ENCODE results near the gene RSRC1. TPM values are rescaled to one million over a fixed set of nuclear protein-coding genes. Genes with fewer than 3 reads are reported as not detected.

RSRC1 gene
- total RNA-seq, 1 donor from 2014 or later = 80.5 TPM

DNA sequence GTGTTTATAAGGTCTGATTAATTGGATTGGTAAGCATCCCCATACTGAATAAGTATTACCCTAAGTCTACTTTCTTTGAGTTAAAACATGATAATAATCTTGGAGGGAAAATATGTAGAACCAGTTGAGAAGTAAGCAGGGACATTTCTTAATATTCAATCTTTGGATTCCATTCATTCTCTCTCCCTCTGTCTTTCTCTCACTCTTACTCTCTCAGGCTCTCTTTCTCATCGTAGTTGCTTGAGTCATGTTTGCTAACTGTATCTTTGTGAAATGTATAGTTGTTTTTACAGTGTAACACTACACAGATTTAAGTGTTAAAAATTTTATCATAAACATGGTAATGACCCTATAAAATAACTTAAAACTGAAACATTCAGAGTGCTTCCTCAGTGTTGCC, 163.8 kb downstream of the RSRC1 start:
- Histone ChIP-seq H2AFZ (replicated peaks) (no peak overlapping the region), H3K9me3 (ENCODE audit: low read depth) (no peaks in the 10 kb centered on the region), H3K4me2 (no peak overlapping the region), H3K36me3 (no peaks in the 10 kb centered on the region), H3K27ac (no peak overlapping the region), H4K20me1 (ENCODE audit: low read depth) (no peaks in the 10 kb centered on the region), H3F3A (ENCODE audit: low read depth) (peaks cover 4% of the 10 kb centered on the region), H3K4me1 (peaks cover 6% of the 10 kb centered on the region), H3K79me2 (ENCODE audit: low read depth) (no peaks in the 10 kb centered on the region), H3K9ac (no peak overlapping the region), H3K27me3 (no peaks in the 10 kb centered on the region), H3K4me3 (no peak overlapping the region)
- Mint-ChIP-seq H3K27ac (no peak overlapping the region), H3K9me3 (no peaks in the 10 kb centered on the region), H3K4me1 (peaks cover 22% of the 10 kb centered on the region), H3K27me3 (ENCODE audit: insufficient read depth, low read depth) (no peaks in the 10 kb centered on the region), H3K36me3 (peaks cover 4% of the 10 kb centered on the region), H3K4me3 (no peak overlapping the region)
- TF ChIP-seq, protein P1, sequence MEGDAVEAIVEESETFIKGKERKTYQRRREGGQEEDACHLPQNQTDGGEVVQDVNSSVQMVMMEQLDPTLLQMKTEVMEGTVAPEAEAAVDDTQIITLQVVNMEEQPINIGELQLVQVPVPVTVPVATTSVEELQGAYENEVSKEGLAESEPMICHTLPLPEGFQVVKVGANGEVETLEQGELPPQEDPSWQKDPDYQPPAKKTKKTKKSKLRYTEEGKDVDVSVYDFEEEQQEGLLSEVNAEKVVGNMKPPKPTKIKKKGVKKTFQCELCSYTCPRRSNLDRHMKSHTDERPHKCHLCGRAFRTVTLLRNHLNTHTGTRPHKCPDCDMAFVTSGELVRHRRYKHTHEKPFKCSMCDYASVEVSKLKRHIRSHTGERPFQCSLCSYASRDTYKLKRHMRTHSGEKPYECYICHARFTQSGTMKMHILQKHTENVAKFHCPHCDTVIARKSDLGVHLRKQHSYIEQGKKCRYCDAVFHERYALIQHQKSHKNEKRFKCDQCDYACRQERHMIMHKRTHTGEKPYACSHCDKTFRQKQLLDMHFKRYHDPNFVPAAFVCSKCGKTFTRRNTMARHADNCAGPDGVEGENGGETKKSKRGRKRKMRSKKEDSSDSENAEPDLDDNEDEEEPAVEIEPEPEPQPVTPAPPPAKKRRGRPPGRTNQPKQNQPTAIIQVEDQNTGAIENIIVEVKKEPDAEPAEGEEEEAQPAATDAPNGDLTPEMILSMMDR (IDR thresholded peaks at IDR 0.05) = no peak
- TF ChIP-seq EZH2 (IDR thresholded peaks at IDR 0.05) (no peak), EZH2phosphoT487 (IDR thresholded peaks at IDR 0.05) (no peak)
- no peak for DNase-seq (ENCODE audit: low spot score)

DNA sequence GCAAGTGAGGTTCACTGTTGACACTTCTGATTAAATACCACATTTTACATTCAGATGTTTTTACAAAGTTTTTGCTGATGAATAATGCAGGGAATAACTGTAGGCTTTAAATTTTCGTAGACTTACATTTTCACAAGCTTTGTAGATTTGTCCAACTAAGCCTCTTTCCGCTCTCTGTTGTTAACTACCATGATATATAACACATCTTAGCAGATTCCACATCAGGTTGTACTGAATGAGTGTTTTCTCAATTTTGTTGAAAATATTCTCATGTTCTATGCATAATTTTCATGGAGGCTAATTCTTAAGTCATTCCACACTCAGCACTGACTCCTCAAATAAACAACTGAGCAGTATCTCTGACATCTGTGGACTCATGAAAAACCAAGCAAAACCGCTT, 168.3 kb downstream of the RSRC1 start:
- Histone ChIP-seq H3K9me3 (ENCODE audit: low read depth) (no peaks in the 10 kb centered on the region), H3K4me2 (no peak overlapping the region), H4K20me1 (ENCODE audit: low read depth) (no peaks in the 10 kb centered on the region), H3K27me3 (no peaks in the 10 kb centered on the region), H3K4me3 (no peak overlapping the region), H3K36me3 (no peaks in the 10 kb centered on the region), H3K27ac (no peak overlapping the region), H2AFZ (replicated peaks) (no peak overlapping the region), H3F3A (ENCODE audit: low read depth) (no peaks in the 10 kb centered on the region), H3K9ac (no peak overlapping the region), H3K79me2 (ENCODE audit: low read depth) (no peaks in the 10 kb centered on the region), H3K4me1 (no peaks in the 10 kb centered on the region)
- Mint-ChIP-seq H3K27ac (no peak overlapping the region), H3K9me3 (no peaks in the 10 kb centered on the region), H3K4me1 (no peaks in the 10 kb centered on the region), H3K4me3 (no peak overlapping the region), H3K27me3 (ENCODE audit: insufficient read depth, low read depth) (no peaks in the 10 kb centered on the region), H3K36me3 (peaks cover 4% of the 10 kb centered on the region)
- no peak for DNase-seq (ENCODE audit: low spot score)
- TF ChIP-seq, protein P1 (IDR thresholded peaks at IDR 0.05) = no peak
- TF ChIP-seq EZH2 (IDR thresholded peaks at IDR 0.05) (no peak), EZH2phosphoT487 (IDR thresholded peaks at IDR 0.05) (no peak)

DNA sequence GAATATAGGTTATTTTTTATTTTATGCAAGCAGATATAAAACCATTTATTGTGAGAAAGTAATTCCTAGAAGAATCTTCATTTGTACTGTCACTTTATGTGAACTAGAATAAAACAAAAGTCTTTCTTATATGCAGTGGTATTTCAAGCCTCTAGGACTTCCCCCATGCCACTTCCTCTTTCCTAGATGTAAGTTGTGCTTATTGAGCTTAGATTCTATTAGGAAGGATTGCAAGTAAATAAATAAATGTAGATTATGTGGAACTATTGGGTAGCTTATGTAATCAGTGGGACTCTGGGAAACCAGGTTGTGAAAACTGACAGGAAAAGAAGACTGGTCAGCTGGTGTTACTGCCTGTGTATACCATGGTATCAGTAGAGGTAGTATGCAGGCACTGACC, 169.7 kb downstream of the RSRC1 start:
- Histone ChIP-seq H3K9me3 (ENCODE audit: low read depth) (no peaks in the 10 kb centered on the region), H3K36me3 (no peaks in the 10 kb centered on the region), H3K27me3 (no peaks in the 10 kb centered on the region), H3K4me3 (no peak overlapping the region), H3K27ac (no peak overlapping the region), H3K4me2 (no peak overlapping the region), H4K20me1 (ENCODE audit: low read depth) (no peaks in the 10 kb centered on the region), H3F3A (ENCODE audit: low read depth) (no peaks in the 10 kb centered on the region), H2AFZ (replicated peaks) (no peak overlapping the region), H3K79me2 (ENCODE audit: low read depth) (no peaks in the 10 kb centered on the region), H3K9ac (no peak overlapping the region), H3K4me1 (no peaks in the 10 kb centered on the region)
- no peak overlapping the region for H3K27ac Mint-ChIP-seq
- peaks cover 4% of the 10 kb centered on the region for H3K36me3 Mint-ChIP-seq
- no peaks in the 10 kb centered on the region for H3K4me1 Mint-ChIP-seq
- H3K9me3 Mint-ChIP-seq = no peaks in the 10 kb centered on the region
- no peak for DNase-seq (ENCODE audit: low spot score)
- no peak overlapping the region for H3K4me3 Mint-ChIP-seq
- no peaks in the 10 kb centered on the region for H3K27me3 Mint-ChIP-seq (ENCODE audit: insufficient read depth, low read depth)
- TF ChIP-seq EZH2phosphoT487 (IDR thresholded peaks at IDR 0.05) (no peak), EZH2 (IDR thresholded peaks at IDR 0.05) (no peak)
- TF ChIP-seq, protein P1 (IDR thresholded peaks at IDR 0.05) = no peak

All from neural progenitor cell (in vitro differentiated cells).